ENCODE measurements around the gene VMAC.

DNA sequence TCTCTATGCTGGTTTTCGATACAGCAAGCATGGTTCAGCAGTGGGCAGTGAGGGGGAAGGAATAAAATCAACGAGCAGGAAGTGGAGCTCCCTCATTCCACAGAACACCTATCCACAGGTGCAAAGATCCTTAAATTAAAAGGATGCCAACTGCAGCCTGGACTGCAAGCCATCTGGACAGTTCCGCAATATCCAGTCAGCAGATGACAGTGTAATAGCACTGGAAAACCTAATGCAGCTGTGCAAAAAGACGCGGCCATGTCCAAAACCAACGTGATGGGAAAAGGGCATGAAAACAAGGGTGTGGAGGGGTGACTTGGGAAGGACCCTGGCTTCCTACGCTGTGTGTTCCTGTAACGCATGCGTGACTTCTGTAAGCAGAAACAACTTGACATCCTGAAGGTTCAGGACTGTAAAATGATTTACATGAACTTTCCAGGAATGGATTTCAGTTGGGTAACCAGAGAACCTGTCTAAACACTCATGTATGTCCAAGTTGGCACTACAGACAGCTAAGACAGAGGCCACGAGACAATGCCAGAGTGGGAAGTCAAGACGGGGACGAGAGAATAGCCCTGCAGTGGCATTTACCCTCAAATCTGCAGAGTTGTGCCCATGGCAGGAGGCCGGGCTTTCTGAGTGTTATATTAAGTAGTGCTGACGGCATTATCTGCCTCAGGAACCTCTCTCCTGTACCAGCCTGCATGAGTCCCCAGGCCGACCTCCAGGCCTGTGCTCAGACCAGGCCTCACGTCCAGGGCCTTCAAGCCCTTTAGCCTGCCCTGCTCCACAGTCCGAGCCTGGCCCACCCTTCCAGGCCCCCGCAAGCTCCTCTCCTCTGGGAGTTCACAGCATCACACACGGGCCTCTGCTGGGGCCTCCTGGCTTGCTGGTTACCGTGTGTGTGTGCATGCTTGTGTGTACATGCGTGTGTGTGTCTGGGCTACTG, 35.9 kb downstream of the VMAC start:
- TF ChIP-seq JUND (IDR thresholded peaks at IDR 0.05; ENCODE audit: low read length), result no peak
- no peak for TF ChIP-seq EZH2 (IDR thresholded peaks at IDR 0.05; ENCODE audit: low read depth, low read length, severe bottlenecking)
- no peak for TF ChIP-seq RNF2 (IDR thresholded peaks at IDR 0.05; ENCODE audit: borderline replicate concordance, low read depth, low read length, missing control alignments, poor library complexity, severe bottlenecking)
- no peak for TF ChIP-seq ZNF274 (IDR thresholded peaks at IDR 0.05; ENCODE audit: borderline replicate concordance, extremely low read depth, low read length)
- no peak for TF ChIP-seq POLR2A (IDR thresholded peaks at IDR 0.05; ENCODE audit: control extremely low read depth in 1 of 2, low read depth in 2 of 2, low read length in 2 of 2)
- no peak for TF ChIP-seq BACH1 (IDR thresholded peaks at IDR 0.05; ENCODE audit: low read length)
- TF ChIP-seq YY1 (IDR thresholded peaks at IDR 0.05; ENCODE audit: low read depth, low read length), result no peak
- TF ChIP-seq, protein P1, sequence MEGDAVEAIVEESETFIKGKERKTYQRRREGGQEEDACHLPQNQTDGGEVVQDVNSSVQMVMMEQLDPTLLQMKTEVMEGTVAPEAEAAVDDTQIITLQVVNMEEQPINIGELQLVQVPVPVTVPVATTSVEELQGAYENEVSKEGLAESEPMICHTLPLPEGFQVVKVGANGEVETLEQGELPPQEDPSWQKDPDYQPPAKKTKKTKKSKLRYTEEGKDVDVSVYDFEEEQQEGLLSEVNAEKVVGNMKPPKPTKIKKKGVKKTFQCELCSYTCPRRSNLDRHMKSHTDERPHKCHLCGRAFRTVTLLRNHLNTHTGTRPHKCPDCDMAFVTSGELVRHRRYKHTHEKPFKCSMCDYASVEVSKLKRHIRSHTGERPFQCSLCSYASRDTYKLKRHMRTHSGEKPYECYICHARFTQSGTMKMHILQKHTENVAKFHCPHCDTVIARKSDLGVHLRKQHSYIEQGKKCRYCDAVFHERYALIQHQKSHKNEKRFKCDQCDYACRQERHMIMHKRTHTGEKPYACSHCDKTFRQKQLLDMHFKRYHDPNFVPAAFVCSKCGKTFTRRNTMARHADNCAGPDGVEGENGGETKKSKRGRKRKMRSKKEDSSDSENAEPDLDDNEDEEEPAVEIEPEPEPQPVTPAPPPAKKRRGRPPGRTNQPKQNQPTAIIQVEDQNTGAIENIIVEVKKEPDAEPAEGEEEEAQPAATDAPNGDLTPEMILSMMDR (IDR thresholded peaks at IDR 0.05; ENCODE audit: control extremely low read depth in 1 of 3, insufficient read depth in 1 of 3, low read depth in 1 of 3, low read length in 3 of 3), result no peak
- TF ChIP-seq, protein P2, sequence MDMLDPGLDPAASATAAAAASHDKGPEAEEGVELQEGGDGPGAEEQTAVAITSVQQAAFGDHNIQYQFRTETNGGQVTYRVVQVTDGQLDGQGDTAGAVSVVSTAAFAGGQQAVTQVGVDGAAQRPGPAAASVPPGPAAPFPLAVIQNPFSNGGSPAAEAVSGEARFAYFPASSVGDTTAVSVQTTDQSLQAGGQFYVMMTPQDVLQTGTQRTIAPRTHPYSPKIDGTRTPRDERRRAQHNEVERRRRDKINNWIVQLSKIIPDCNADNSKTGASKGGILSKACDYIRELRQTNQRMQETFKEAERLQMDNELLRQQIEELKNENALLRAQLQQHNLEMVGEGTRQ (IDR thresholded peaks at IDR 0.05; ENCODE audit: low read length), result no peak
- TF ChIP-seq TAF1 (IDR thresholded peaks at IDR 0.05; ENCODE audit: low read depth, low read length), result no peak
- no peak for TF ChIP-seq FOSL1 (IDR thresholded peaks at IDR 0.05; ENCODE audit: insufficient read depth, low read depth, low read length)
- no peak for TF ChIP-seq JUN (IDR thresholded peaks at IDR 0.05; ENCODE audit: low read depth, low read length)
- TF ChIP-seq MAX (IDR thresholded peaks at IDR 0.05), result no peak
- no peak for TF ChIP-seq EP300 (IDR thresholded peaks at IDR 0.05; ENCODE audit: borderline replicate concordance in 1 of 2, low read depth in 2 of 2, low read length in 2 of 2)
